K562 (cell line): ENCODE measurements around the gene TYW1B.
"Not testable (repeated sequence)": the region's sequence is repeated elsewhere in the genome, so short reads cannot be mapped to it uniquely, and the experiment has no call there.

Source experiments
- POLR2A ChIP-seq: fragments of 450-650 bp; conservative IDR thresholded peaks from 2 replicates; pipeline ENCODE4 v1.6.1; 2016
- SMC3 ChIP-seq: conservative IDR thresholded peaks from 2 replicates; pipeline ENCODE4 v1.6.1; 2011; ENCODE audit warnings: low read depth, low read length, improper control_type of control experiment; ENCODE audit not compliant: insufficient read depth

- peak; percentile 38 for TF ChIP-seq POLR2A
- TF ChIP-seq SMC3, result not testable (repeated sequence)
Observed at GRCh38 chr7:72829687-72830354, 1.8 kb upstream of the TYW1B start.
